ENCODE results near the gene GLRX3.

DNA sequence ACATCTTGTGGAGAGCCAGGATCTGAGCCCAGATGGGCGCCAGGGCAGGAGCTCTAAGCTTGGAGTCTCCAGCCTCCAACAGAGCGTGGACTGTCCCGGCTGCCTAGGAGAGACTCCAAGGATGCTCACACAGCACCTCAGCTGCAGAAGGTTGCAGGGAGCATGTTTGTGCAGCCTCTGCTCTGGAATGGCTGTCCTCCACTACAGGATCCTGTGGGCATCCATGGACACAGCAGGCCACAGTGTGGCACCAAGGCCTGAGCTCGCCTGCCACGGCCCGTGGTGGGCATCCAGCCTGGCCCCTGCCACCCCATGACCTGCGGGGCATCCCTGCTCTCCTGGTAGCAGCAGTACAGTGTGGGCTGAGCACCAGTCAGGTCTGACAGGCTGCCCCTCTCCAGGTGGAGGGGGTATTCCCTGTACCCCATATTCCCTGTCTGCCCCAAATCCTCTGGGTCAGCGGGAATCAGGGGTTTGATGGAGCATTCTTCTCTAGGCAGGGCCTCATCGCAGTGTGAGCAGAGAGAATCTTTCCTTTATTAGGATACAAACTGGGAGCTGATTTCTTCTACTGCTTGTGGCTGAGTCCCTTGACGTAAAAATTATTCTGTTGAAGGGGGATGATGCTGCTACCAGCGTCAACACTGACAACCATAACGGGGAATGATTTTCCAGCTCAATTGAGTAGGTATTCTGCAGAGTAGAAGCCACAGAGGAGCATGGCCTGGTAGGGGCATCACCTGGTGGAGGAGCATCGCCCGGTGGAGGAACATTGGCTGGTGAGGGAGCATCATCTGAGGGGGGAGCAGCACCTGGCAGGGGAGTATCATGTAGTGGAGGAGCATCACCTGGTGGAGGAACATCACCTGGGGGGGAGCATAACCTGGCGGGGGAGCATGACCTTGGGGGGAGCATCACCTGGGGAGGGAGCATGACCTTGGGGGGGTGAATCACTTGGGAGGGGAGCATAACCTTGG is 60.6 kb downstream of the GLRX3 start:
- TF ChIP-seq MAX (IDR thresholded peaks at IDR 0.05; ENCODE audit: low read depth) (no peak), NRF1 (IDR thresholded peaks at IDR 0.05; ENCODE audit: low read depth, low read length) (no peak), JUND (IDR thresholded peaks at IDR 0.05) (no peak), SIN3A (IDR thresholded peaks at IDR 0.05; ENCODE audit: borderline replicate concordance, low read depth, low read length) (no peak), EZH2phosphoT487 (IDR thresholded peaks at IDR 0.05; ENCODE audit: borderline replicate concordance, low read depth) (no peak), CTCF (IDR thresholded peaks at IDR 0.05) (no peak), POLR2AphosphoS5 (IDR thresholded peaks at IDR 0.05; ENCODE audit: low read depth, low read length) (no peak), FOXM1 (IDR thresholded peaks at IDR 0.05; ENCODE audit: low read depth) (no peak), RFX5 (IDR thresholded peaks at IDR 0.05; ENCODE audit: low read length) (no peak), EP300 (IDR thresholded peaks at IDR 0.05; ENCODE audit: borderline replicate concordance in 1 of 2, low read depth in 1 of 2, low read length in 1 of 2) (no peak)
